HG03558 (cell line): ENCODE data around the gene DISC1.
"Not testable (repeated sequence)": the region's sequence is repeated elsewhere in the genome, so short reads cannot be mapped to it uniquely, and the experiment has no call there.

Source experiments
- ATAC-seq: cut with Tn5 transposase; IDR thresholded peaks from one replicate; pipeline ENCODE4 v1.9.1; 2021; ENCODE audit warnings: moderate number of reproducible peaks; ENCODE audit not compliant: unreplicated experiment; ENCODE audit errors: extremely low read depth

Gene DISC1

DNA sequence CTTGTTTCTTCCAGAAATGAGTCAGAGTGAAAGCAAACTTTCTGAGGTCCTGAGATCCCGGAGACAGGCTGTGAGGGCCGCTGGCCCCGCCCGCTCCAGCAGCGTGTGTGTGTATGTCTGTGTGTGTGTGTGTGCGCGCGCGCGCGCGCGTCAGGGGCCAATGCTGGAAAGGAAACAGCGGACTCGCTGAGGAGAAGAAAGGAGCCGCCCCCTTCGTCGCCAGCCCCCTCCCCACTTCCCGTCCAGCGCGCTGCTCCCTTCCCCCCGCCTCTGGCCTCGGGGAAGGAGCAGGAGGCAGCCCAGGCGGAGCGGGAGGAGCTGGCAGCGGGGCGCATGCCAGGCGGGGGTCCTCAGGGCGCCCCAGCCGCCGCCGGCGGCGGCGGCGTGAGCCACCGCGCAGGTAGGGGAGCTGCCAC is at the start of gene DISC1:
TSS of gene DISC1 (plus strand) at position 256 of the 416 bp plus-strand sequence. CDS start at position 334, 78 bp downstream.
- ATAC-seq: no peak

DNA sequence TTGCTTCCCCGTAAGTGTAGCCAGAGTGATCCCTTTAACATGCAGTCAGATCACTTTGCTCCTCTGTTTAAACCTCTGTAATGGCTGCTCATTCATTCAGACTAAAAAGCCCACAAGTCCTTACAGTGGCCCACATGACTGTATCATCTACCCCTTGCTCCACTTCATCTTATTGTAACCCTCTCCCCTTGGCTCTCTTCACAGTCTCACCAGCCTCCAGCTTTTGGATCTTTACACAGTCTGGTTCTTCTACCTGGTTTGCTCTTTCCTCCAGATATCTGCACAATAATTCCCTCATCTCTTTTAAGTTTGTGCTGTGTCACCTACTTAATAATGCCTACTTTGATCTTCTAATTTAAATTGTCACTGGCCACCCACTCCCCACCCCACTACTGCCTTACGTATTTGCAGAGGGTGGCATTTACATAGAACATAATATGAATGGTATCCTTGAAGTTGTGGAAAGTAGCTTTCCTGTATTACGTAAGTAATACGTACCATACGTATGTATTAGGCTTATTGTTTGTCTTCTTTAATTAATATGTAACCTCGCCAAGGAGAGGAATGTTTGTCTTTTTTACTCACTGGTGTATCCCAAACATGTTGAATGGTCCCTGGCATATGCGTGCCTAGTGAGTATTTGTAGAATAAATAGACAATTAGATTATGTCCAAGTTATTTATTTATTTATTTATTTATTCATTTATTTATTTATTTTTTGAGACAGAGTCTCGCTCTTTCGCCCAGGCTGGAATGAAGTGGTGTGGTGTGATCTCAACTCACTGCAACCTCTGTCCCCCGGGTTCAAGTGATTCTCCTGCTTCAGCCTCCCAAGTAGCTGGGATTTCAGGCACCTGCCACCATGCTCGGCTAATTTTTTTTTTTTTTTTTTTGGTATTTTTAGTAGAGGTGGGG is 49.5 kb upstream of the DISC1 start:
- ATAC-seq: no peak

GRCh38 chr1:231580874-231581273 is 45.7 kb upstream of the DISC1 start:
- ATAC-seq: no peak

- no peak for ATAC-seq
These were observed 44.7 kb upstream of the DISC1 start for GRCh38 chr1:231581859-231582258.

DNA sequence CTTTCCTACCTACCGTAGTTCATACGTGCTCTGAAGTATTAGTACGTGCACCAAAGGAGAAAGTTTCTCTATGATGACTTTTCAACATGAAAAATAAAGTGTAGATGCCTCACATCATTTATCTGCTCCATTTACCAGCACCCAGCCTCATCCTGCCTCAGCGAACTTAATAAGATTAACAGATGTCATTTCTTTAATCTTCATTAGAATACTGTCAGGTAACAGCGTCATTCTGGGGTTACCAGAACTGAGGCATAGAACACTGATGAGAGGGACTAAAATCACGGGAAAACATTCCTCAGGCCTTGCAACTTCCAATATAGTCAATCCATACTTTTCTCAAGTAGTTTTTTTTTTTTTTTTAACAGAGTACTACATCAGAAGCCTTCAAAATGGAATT is 43.2 kb upstream of the DISC1 start:
- no peak for ATAC-seq

DNA sequence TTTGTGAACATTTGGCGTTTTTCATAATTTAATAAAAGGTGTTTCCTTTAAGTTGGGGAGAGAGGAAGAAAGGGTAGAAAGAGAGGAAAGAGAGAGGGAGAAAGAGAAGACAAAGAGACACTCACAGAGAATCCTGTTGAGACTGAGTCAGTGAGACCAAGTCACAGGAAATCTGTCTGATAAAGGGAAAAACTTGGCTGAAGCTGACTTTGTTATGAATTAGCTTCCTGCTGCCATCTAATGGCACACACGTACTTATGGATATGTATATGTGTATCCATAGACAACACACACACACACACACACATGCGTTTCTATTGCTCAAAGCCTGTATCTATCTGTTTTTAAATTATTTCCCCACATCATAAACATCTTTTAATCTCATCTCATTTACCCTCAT is 42.5 kb upstream of the DISC1 start:
- no peak for ATAC-seq

- no peak for ATAC-seq
These were observed 41.7 kb upstream of the DISC1 start for GRCh38 chr1:231584921-231585320.

GRCh38 chr1:231590453-231591198 is 36.0 kb upstream of the DISC1 start:
- no peak for ATAC-seq

DNA sequence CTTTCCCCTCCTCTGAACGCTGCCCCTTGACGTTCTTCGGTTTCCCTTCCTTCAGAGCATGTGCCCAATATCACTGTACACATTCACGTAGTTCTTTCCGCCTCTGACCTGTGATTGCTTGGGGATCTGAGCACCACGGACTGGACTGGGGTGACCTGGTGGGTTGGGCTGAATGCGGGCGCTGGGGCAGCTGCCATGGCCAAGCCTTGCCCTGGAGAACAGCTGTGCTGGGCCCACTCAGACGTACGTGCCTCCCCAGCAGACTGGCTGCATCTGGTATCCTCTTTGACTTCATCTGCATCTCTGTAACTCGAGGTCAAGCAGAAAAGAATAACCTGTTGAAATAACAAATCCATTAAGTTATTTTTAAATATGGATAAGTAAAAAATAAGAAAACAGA is 35.1 kb upstream of the DISC1 start:
- no peak for ATAC-seq

DNA sequence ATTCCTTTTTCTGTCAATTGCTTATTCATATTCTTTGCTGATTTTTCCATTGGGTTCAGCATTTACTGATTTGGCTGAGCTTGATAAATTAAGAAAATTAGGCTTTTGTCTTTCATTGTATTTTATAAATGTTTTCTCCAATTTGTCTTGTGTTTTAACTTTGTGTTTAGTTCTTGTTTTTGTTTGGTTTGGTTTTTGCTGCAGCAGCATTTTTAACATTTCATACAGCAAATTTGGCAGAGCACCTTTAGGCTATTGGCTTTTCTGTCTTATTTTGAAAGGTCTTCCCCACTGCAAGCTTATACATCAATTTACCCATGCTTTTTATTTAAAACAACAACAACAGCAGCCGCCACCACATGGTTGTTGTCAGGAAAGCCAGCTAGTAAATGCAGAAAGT is 33.8 kb upstream of the DISC1 start:
- ATAC-seq: no peak

- not testable (repeated sequence) for ATAC-seq
These were observed 33.3 kb upstream of the DISC1 start for GRCh38 chr1:231593264-231593663.

DNA sequence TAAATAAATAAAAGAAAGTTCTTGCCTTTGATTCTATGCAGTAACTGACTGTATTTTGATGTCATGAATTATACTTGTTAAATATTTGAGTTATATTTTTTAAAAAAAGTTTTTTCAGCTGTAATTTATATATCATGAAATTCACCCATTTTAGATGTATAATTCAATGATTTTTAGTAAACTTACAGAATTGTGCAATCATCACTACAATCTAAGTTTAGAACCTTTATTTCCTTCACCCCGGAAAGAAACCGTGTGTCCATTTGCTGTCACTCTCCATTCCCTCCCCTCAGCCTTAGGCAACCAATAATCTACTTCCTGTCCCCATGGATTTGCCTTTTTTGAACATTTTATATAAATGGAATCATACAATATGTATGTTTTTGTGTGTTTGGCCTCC is 32.5 kb upstream of the DISC1 start:
- ATAC-seq: no peak

DNA sequence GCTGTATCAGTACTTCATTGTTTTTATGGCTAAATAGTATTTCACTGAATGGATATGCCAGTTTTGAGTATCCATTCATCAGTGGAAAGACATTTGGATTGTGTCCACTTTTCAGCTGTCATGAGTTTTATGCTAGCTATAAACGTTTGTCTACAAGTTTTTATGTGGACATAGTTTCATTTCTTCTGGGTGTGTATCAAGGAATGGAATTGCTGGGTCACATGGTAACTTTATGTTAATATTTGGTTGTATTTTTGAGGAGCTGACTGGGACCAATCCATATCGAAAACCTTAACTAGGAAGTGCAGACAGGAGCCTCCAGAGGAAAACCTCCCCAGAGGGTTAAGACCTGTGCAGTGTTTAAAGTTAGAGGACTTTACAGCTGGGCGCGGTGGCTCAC is 31.8 kb upstream of the DISC1 start:
- no peak for ATAC-seq

DNA sequence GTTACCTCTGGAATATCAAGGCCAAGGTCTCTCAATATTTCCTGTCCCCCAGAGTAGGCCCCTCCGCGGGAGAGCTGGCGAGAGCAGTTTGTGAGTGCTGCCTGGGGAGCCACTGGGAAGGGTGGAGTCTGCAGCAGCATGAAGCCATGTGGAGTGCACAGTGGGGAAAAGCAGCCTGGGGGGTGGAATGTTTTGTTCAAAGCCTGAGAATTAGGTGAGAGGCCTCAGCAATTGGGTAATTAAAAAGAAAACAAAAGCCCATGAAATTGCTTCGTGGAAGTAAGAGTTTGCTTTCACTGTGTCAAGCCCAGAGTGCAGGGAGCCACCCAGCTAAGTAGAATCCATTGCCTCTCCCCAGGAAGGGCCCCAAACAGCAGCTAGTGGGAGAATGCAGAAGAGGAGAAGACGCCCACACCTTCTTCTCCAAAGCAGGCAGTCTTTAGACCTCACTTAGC is 30.2 kb upstream of the DISC1 start:
- ATAC-seq: no peak

- no peak for ATAC-seq
These were observed 28.6 kb upstream of the DISC1 start for GRCh38 chr1:231597971-231598370.

DNA sequence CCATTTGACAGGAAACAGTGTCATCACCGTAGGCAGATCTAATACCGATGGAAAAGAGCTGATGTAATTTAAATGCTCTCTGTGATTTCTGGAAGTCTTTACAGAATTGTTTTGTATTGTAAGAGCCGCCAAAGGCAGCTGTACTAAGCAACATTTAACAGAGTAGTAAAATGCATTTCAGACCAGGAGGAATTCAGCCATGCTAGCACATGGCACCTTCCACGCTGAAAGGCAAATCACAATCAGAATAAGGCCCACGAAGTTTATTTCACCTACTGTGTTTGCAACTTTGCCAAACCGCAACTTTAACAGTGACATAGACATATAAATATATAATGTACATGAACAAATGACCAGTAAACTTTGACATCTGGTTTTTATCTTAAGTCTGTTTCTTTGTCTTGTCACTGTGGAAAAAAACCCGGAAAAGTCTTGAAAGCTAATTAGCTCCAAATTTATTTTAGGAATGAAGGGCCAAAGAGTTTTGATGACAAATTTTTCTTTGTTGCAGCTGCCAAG is 26.1 kb upstream of the DISC1 start:
- no peak for ATAC-seq

DNA sequence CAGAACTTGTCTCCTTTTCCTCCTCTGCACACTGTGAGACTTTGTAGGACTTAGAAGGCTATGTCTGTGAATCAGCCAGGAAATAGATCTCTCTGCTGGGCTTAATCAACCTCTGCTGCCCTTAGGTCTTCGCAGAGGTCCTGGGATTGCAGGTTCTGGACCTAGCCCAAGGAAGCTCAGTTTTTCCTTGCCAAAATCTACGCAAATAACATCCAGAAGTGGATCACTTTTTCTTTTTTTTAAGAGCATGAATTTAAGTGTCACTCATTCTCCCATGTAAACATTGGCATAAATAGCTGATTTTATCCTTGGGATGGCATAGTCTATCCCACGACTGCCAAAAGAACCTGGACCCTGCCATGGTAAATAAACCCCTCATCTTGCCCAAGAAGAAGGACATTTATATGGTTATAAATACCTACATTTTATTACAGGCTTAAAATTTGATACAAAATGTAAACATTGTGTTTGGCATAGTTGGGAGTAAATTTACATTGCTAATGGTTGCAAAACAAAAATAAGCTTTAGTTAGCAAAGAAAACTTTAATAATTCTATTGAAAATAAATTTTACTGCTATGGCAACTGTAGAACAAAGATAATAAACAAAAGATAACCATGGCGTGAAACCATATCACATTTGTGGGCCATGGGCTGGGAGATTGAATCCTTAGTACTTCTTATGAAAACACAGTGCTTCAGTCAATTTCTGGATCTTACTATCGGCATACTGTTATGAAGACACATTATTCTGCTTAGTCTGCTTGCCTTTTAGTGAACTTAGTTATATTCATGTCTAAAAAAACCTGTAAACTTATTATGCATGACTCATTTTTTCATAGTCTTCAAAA is 24.5 kb upstream of the DISC1 start:
- no peak for ATAC-seq

DNA sequence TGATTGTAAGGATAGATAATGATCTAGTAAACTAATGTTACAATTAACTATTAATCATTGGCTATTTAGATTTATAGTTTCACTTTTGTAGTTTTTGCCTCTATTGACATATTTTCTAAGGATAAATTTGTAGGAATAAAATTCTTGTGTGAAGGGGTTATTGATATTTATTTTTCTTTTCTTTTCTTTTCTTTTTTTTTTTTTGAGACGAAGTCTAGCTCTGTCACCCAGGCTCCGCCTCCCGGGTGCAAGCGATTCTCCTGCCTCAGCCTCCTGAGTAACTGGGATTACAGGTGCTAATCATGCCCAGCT is 24.0 kb upstream of the DISC1 start:
- ATAC-seq: no peak

GRCh38 chr1:231603598-231604275 is 22.9 kb upstream of the DISC1 start:
- no peak for ATAC-seq

GRCh38 chr1:231604276-231604621 is 22.3 kb upstream of the DISC1 start:
- ATAC-seq: no peak
